HCT116 (cell line): Measurements from ENCODE around the gene LRCH4. TPM values are rescaled to one million over a fixed set of nuclear protein-coding genes. Genes with fewer than 3 reads are reported as not detected.

Experiments used
- ATAC-seq: fragments of 200-7000 bp; cut with Tn5 transposase; 2 replicates; pipeline ENCODE4 v1.9.1; 2020; ENCODE audit warnings: mild to moderate bottlenecking, moderate library complexity
- BruUV-seq: library from RNA; stranded (reverse); fragments of 400-500 nt; replicated peaks from 2 replicates; lab custom pipeline; 2021; lab: Mats Ljungman, UMichigan
- CTCF ChIA-PET: fragments of 300-600 bp; sonication (Branson Sonifier 250); formaldehyde crosslinking; loops from one replicate; lab custom pipeline; 2021; ENCODE audit warnings: antibody characterized with exemption; lab: Charles Lee
- POLR2A ChIA-PET: fragments of 300-600, 350-600 bp; sonication (Branson Sonifier 250); formaldehyde crosslinking; loops from one replicate; lab custom pipeline; 2021; ENCODE audit warnings: antibody characterized with exemption; lab: Charles Lee
- RAD21 ChIA-PET, 2 experiments: fragments of 300-600 bp; sonication (Branson Sonifier 250); formaldehyde crosslinking; loops; one replicate each; lab custom pipeline; 2023; ENCODE audit warnings: low total read pairs in 2 of 2; ENCODE audit not compliant: uncharacterized antibody in 2 of 2, unreplicated experiment in 2 of 2, low non-redundant PET in 1 of 2; lab: Charles Lee
- DNase-seq: peaks from one replicate; pipeline ENCODE4 v3.0.0-alpha.2; 2010; ENCODE audit warnings: low read depth, low spot score
- H2AFZ ChIP-seq: fragments of 200-600 bp; shearing (Covaris generic), sonication (generic); 2 replicates; pipeline ENCODE4 v1.6.1; 2017; ENCODE audit warnings: low read depth, mixed run types, mixed read lengths, antibody characterized with exemption, low read length; ENCODE audit not compliant: poor library complexity, severe bottlenecking
- H3K27ac ChIP-seq: 2 replicates; pipeline ENCODE4 v1.5.1; 2012; ENCODE audit warnings: low read depth, low read length
- H3K27me3 ChIP-seq: fragments of 200-600 bp; sonication (generic); 2 replicates; pipeline ENCODE4 v1.6.1; 2016; ENCODE audit warnings: mixed run types, low read length, mixed read lengths; ENCODE audit not compliant: insufficient read depth
- H3K36me3 ChIP-seq, 2 experiments: fragments of 200-500 bp in 1 of 2; fragments of 200-600 bp in 1 of 2; sonication (Bioruptor generic) in 1 of 2; sonication (generic) in 1 of 2; 2 replicates each; pipeline versions ENCODE4 v1.5.1 to v1.6.1; 2014 to 2016; ENCODE audit warnings: low read length in 2 of 2, inconsistent platforms in 1 of 2, mixed read lengths in 1 of 2, mixed run types in 1 of 2; ENCODE audit not compliant: insufficient read depth in 2 of 2, control insufficient read depth in 1 of 2
- H3K4me1 ChIP-seq, 2 experiments: fragments of 200-600 bp in 1 of 2; sonication (generic) in 1 of 2; 2 replicates each; pipeline versions ENCODE4 v1.5.1 to v1.6.1; 2012 to 2017; ENCODE audit warnings: low read length in 2 of 2, inconsistent platforms in 1 of 2, mild to moderate bottlenecking in 1 of 2, mixed read lengths in 1 of 2, mixed run types in 1 of 2, moderate library complexity in 1 of 2; ENCODE audit not compliant: insufficient read depth in 2 of 2, control insufficient read depth in 1 of 2
- H3K4me2 ChIP-seq: fragments of 200-600 bp; sonication (generic); 2 replicates; pipeline ENCODE4 v1.6.1; 2017; ENCODE audit warnings: mixed run types, low read length, mixed read lengths
- H3K4me3 ChIP-seq, 2 experiments: fragments of 200-600 bp in 1 of 2; sonication (generic) in 1 of 2; replicated peaks in 1 of 2; 2 replicates each; pipeline ENCODE4 v1.5.1; 2011 to 2016; ENCODE audit warnings: low read length in 2 of 2, control low read depth in 1 of 2, low read depth in 1 of 2, mild to moderate bottlenecking in 1 of 2, mixed read lengths in 1 of 2, mixed run types in 1 of 2
- H3K79me2 ChIP-seq: fragments of 200-600 bp; sonication (generic); 2 replicates; pipeline ENCODE4 v1.6.1; 2017; ENCODE audit warnings: mild to moderate bottlenecking, mixed run types, low read length, moderate library complexity, mixed read lengths; ENCODE audit not compliant: insufficient read depth
- H3K9ac ChIP-seq: fragments of 200-600 bp; sonication (generic); 2 replicates; pipeline ENCODE4 v1.6.1; 2016; ENCODE audit warnings: low read length, mixed read lengths
- H3K9me2 ChIP-seq: fragments of 200-600 bp; sonication (generic), shearing (Covaris generic); 2 replicates; pipeline ENCODE4 v1.6.1; 2017; ENCODE audit warnings: mixed run types, mild to moderate bottlenecking, moderate library complexity; ENCODE audit not compliant: insufficient read depth
- H3K9me3 ChIP-seq, 2 experiments: fragments of 200-500 bp in 1 of 2; fragments of 200-600 bp in 1 of 2; sonication (Bioruptor generic) in 1 of 2; sonication (generic) in 1 of 2; 2 replicates each; pipeline ENCODE4 v1.6.1; 2014 to 2017; ENCODE audit warnings: low read length in 2 of 2, mixed read lengths in 2 of 2, inconsistent platforms in 1 of 2, low read depth in 1 of 2, mild to moderate bottlenecking in 1 of 2, mixed run types in 1 of 2, moderate library complexity in 1 of 2; ENCODE audit not compliant: control insufficient read depth in 1 of 2, insufficient read depth in 1 of 2
- H4K20me1 ChIP-seq: fragments of 200-600 bp; sonication (generic), shearing (Covaris generic); 2 replicates; pipeline ENCODE4 v1.6.1; 2017; ENCODE audit warnings: mixed run types, mild to moderate bottlenecking, moderate library complexity; ENCODE audit not compliant: insufficient read depth
- CBX3 ChIP-seq: IDR thresholded peaks from 2 replicates; pipeline ENCODE4 v1.6.1; 2012; ENCODE audit warnings: low read depth
- ELF1 ChIP-seq: IDR thresholded peaks from 2 replicates; pipeline ENCODE4 v1.6.1; 2012; ENCODE audit warnings: low read depth, borderline replicate concordance
- EZH2 ChIP-seq: fragments of 200-600 bp; sonication (generic); IDR thresholded peaks from 2 replicates; pipeline ENCODE4 v1.6.1; 2017; ENCODE audit warnings: antibody characterized with exemption, mixed run types
- FOSL1 ChIP-seq: IDR thresholded peaks from 2 replicates; pipeline ENCODE4 v1.6.1; 2012; ENCODE audit warnings: low read depth
- POLR2AphosphoS5 ChIP-seq: IDR thresholded peaks from 2 replicates; pipeline ENCODE4 v1.6.1; 2011; ENCODE audit warnings: mild to moderate bottlenecking, low read depth, low read length, moderate library complexity
- SRF ChIP-seq: IDR thresholded peaks from 2 replicates; pipeline ENCODE4 v1.6.1; 2012; ENCODE audit warnings: low read depth
- ZBTB33 ChIP-seq: IDR thresholded peaks from 2 replicates; pipeline ENCODE4 v1.6.1; 2011; ENCODE audit warnings: mild to moderate bottlenecking, low read length, moderate library complexity; ENCODE audit not compliant: insufficient replicate concordance; ENCODE audit errors: extremely low read depth
- ZFX ChIP-seq: fragments of 450-650 bp; IDR thresholded peaks from 2 replicates; pipeline ENCODE4 v1.6.1; 2017
- intact Hi-C: fragments of 100-400 bp; cut with micrococcal nuclease; formaldehyde crosslinking; loops from 2 replicates; pipeline ENCODE4 v1.10.0; 2022
- total RNA-seq: library from RNA; stranded (reverse); gene quantifications from one replicate; pipeline ENCODE4 v1.2.1, GENCODE V29; 2021; ENCODE audit not compliant: unreplicated experiment

The LRCH4 gene
- total RNA-seq, 1 experiment from 2014 or later: 47.9 TPM

GRCh38 chr7:100586266-100587025 lies 517 bp upstream of the LRCH4 start, which contains the start of gene FBXO24:
TSS of gene FBXO24 (plus strand) at chr7:100586328. CDS start at chr7:100586626, 298 bp downstream.
- BruUV-seq: no TSS peak
- RAD21 ChIA-PET: interaction anchor here (0.6 to 1.3 kb wide), 6 partner anchors 26 to 303 kb away, joined by 3 to 5 read pairs (median 3); partner anchors contain the start of genes MOSPD3 (in 1 of the 2) and UFSP1 (in 1 of the 2)
- DNase-seq (peak; percentile 99), ATAC-seq (peak; percentile 87)
- no peaks in the 10 kb centered on the region for H4K20me1 ChIP-seq
- CTCF ChIA-PET: interaction anchor here (0.7 to 2.9 kb wide), 16 partner anchors 15 to 557 kb away, joined by 3 to 12 read pairs (median 4); partner anchors contain the start of genes AGFG2, MOSPD3, PCOLCE and POP7
- H3K9me2 ChIP-seq: no peaks in the 10 kb centered on the region
- peaks cover 2 to 22% of the 10 kb centered on the region in 2 experiments; a peak in 3 of 4 replicates for H3K4me1 ChIP-seq
- TF ChIP-seq ZFX (no peak), EZH2 (no peak), ZBTB33 (no peak), SRF (no peak), CBX3 (no peak), POLR2AphosphoS5 (peak; percentile 69), FOSL1 (no peak), ELF1 (no peak)
- H3K4me3 ChIP-seq: peak within 1 kb of the TSS; percentile 71 to 87
- no peak within 1 kb of the TSS for H2AFZ ChIP-seq
- no peaks in the 10 kb centered on the region for H3K9me3 ChIP-seq
- H3K27ac ChIP-seq: peak within 1 kb of the TSS; percentile 97
- H3K4me2 ChIP-seq: peak within 1 kb of the TSS; percentile 88
- H3K79me2 ChIP-seq: peaks cover 11% of the 10 kb centered on the region; the same call in 1 of the 2 replicates
- POLR2A ChIA-PET: interaction anchor here (0.6 to 2.3 kb wide), 29 partner anchors 10 to 157 kb away, joined by 3 to 23 read pairs (median 4); partner anchors contain the start of genes AGFG2, MEPCE, MOSPD3 and PCOLCE
- peaks cover 3 to 4% of the 10 kb centered on the region in 2 experiments; a peak in 2 of 4 replicates for H3K36me3 ChIP-seq
- H3K9ac ChIP-seq: peak within 1 kb of the TSS; percentile 91
- no peaks in the 10 kb centered on the region for H3K27me3 ChIP-seq
- intact Hi-C loops: no loop called here
